Measurements from ENCODE around the gene KSR1.

The KSR1 gene

DNA sequence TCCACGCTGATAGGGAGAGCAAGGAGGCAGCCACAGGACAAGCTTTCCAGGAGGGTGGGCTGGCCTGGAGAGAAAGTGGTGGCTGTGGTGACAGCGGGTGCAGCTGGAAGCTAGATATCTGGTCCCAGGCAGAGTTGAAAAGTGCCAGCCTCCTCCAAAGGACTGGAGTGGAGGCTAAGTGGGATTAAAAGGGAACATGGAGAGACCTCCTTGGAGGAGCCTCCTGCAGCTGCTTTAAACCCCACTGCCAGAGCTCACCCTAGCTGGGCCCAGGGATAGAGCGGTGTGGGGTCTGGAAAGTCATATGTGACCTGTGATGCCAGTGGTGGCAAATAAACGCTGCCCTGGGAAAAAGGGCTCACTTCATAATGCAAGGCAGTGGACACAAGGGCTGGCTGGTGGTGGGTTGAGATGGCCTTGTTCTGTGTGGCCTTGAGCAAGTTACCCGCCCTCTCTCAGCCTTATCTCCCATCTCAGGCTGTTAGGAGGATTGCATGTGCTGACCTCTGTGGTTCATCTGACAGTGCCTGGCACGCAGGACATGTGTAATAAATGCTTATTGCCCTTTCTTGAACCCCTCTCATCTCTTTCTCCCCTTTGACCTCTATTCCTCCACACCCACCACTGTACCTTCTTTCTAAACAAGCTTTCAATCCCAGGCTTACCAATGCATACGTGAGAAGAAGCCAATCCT, 113.8 kb downstream of the KSR1 start:
- DNase-seq (ENCODE audit: low spot score), result no peak

DNA sequence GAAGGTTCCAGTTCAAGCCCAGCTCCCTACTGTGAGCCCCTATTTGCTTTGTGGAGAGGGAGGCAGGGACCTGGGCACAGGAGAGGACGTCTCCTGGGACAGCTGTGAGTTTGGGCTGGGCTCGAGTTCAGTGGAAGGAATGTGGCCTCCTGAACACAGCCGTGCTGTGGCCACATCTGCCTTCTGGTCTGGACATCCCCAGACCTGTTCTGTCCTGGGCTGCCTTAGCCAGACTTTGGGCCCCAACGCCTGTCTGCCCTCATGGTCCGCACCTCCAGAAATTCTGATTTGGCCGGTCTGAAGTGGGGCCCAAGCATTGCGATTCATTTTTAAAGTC, 114.3 kb downstream of the KSR1 start:
- DNase-seq (ENCODE audit: low spot score), result no peak

DNA sequence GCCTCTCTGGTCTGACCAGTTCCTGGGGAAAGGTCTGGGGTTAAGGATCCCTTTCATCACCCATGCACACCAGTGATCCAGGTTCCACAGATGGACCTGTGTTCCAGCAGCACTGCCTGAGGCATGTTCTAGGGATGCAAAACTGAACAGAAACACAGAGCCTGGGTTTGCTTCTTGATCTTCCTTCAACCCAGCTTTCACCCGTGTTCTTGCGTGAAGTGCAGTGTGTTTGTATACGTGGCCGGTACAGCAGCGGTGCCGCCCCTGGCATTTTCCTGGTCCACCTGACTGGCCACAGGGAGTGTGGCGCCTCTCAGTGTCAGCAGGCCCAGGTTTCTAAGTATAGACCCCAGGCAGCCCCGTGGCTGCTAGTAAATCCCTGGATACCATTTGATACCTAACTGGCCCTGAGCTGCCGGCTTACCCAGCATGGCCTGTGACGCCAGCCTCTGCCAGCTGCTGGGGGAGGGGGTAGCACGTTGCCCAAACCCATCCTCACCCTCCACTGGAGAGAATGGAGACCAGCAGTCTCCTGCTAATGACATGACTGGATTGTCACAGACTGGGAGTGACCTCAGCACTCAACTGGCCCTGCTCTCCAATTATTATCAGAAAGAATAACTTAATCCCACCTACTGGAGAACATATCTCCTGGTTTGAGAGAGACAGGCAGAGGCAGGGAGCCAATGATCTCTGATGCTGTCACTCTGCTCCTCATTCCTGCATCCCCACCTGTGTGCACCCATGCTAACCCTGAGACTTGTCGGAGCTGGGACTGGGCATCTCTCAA, 115.5 kb downstream of the KSR1 start:
- DNase-seq (ENCODE audit: low spot score), result no peak

DNA sequence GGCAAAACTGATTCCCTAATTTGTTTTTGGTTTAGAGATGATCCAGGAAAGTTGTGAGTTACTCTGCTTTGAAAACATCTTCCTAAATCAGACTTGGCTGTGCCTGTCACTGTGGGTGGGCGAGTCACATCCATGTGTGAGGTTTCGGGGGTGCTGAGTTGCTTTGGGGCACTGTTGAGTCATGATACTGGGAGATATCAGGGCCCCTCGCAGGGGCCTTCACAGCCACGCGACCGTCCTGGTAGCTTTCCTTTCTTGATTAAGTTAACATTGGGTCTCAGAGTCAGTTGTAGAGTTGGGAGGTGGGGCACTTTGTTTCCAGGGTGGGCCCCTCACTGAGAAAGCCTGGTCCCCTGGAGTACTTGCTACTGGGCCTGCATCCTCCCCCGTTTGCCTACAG, 116.4 kb downstream of the KSR1 start:
- DNase-seq (ENCODE audit: low spot score), result no peak

GRCh38 chr17:27573548-27573947, 117.3 kb downstream of the KSR1 start:
- DNase-seq (ENCODE audit: low spot score), result no peak

DNA sequence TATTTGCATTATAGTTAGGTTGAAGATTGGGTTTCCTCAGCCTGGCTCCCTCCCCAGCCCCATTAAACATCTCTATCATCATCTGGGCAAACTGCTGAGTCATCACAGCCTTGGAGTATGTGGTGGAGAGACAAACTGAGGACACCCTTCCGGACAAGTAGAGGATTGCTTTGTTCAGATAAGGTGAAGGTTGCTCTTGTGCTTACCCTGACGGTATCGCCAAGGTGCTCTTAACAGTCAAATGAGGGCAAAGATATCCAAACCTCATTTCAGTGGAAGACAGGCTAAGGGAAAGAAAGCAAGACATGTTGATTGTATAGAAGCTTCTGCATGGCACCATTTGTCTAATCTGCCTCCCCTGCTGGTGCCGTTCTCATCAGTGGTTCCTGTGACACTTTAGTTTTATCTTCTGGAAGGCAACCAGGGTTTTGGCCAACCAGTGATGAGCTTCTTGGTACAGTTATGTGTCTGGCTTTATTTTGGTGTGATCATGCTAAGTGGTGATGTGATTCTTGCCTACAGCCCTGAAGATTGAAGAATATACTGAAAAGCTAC, 117.8 kb downstream of the KSR1 start:
- DNase-seq (ENCODE audit: low spot score), result peak; percentile 58

DNA sequence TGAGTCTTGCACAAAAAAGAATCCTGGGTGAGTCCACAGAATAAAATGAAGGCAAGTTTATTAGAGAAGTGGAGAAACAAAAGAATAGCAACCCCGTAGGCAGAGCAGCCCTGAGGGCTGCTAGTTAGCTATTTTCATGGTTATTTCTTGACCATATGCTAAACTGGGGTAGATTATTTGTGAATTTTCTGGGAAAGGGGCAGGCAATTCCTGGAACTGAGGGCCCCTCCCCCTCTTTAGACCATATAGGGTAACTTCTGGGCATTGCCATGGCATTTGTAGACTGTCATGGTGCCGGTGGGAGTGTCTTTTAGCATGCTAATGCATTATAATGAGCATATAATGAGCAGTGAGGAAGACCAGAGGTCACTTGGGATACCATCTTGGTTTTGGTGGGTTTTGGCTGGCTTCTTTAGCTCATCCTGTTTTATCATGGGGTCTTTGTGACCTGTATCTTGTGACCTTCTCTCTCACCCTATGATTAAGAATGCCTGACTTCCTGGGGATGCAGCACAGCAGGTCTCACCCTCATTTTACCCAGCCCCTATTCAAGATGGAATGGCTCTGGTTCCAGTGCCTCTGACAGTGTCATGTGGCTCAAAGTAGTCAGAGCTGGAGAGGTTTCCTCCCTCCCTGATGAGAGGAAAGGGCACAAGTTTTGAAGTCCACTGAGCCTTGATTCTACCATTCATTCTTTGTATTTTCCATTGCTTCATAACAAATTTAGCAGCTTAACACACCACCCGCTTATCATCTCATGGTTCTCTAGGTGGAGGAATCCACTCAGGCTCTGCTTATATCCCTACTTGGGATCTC, 119.1 kb downstream of the KSR1 start:
- DNase-seq (ENCODE audit: low spot score), result no peak

- no peak for DNase-seq (ENCODE audit: low spot score)
Observed at GRCh38 chr17:27575912-27576252, 119.6 kb downstream of the KSR1 start.

DNA sequence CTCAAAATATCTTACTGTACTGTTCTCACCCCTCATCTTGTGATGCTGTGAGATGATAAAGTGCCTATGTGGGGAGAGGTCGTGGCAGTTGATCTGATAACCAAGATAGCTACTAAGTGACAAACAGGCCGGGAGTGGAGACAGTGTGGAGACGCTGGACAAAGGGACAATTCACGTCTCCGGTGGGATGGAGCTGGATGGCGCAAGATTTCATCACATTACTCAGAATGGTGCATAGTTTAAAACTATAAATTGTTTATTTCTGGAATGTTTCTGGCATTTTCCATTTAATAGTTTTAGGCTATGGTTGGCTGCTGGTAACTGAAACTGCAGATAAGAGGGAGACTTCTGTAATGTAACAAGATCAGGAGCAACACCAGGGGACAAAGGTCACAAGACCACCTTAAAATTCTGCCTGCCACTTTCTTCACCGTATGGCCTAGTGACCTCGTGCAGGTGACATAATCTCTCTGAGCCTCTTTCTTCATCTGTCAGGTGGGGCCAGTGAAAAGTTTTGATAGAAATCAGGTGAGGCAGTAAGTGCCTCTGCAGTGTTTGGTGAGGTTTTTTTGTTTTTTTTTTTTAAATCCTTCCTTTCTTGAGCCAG, 120.3 kb downstream of the KSR1 start:
- DNase-seq (ENCODE audit: low spot score), result no peak

- DNase-seq (ENCODE audit: low spot score), result peak; percentile 42
Observed at GRCh38 chr17:27577121-27577761, 121.0 kb downstream of the KSR1 start.

GRCh38 chr17:27577884-27578717, 121.9 kb downstream of the KSR1 start:
- DNase-seq (ENCODE audit: low spot score), result peak; percentile 53

DNA sequence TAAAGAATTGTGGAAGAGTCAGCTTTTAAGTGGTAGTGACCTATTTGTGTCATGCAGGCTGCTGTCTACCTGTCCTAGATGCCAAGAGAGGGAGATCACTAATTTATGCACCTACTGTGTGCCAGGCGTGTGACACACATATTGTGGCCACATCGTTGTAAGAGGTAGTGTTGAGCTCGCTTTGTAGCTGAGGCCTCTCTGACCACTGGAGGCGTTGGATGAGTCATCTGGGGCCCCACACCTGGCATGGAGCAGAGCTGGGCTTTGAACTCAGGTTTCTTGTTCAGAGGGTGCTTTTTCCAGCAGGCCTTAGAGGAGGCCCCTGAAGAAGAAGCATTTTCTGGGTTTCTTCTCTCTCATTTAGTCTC, 122.5 kb downstream of the KSR1 start:
- DNase-seq (ENCODE audit: low spot score), result no peak

- DNase-seq (ENCODE audit: low spot score), result no peak
Observed at GRCh38 chr17:27579304-27579703, 123.1 kb downstream of the KSR1 start.

GRCh38 chr17:27579897-27580321, 123.7 kb downstream of the KSR1 start:
- no peak for DNase-seq (ENCODE audit: low spot score)

DNA sequence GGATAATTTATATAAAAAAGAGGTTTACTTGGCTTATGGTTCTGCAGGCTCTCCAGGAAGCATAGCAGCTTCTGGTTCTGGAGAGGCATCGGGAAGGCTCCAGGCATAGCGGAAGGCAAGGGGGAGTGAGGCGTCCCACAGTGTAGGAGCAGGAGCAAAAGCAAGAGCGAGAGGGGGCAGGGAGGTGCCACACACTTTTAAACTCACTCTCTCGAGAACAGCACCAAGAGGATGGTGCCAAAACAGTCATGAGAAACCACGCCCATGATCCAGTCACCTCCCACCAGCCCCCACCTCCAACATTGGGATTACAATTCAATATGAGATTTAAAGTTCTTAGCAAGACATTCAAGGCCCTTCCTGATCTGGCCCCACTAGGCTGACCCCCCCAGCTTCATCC, 124.8 kb downstream of the KSR1 start:
- no peak for DNase-seq (ENCODE audit: low spot score)

DNA sequence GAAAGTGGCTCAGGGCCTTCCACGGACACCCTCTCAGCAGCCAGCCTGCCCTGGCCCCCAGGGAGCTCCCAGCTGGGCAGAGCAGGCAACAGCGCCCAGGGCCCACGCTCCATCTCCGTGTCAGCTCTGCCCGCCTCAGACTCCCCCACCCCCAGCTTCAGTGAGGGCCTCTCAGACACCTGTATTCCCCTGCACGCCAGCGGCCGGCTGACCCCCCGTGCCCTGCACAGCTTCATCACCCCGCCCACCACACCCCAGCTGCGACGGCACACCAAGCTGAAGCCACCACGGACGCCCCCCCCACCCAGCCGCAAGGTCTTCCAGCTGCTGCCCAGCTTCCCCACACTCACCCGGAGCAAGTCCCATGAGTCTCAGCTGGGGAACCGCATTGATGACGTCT, 126.4 kb downstream of the KSR1 start:
- no peak for DNase-seq (ENCODE audit: low spot score)

- DNase-seq (ENCODE audit: low spot score), result no peak
Observed at GRCh38 chr17:27585153-27585681, 129.0 kb downstream of the KSR1 start.

DNA sequence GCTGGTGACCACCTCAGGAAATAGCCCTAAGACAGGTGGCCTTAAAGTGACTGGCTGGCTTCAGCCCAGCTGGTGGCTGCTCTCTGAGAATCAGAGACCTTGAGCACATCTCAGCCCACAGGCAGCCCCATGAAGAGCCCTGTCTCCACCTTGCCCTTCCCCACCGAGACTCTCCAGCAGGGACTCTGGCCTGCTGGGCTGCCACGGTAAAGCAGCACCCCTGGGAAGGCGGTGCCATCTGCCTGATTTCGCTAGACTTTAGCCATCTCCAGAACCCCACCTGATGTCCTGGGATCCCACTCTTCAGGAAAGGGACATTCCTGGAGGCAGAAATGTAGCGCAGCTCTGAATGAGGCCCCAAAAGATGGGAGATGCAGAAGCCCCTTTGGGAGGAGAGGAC, 129.5 kb downstream of the KSR1 start:
- DNase-seq (ENCODE audit: low spot score), result no peak

GRCh38 chr17:27586203-27586721, 130.0 kb downstream of the KSR1 start:
- DNase-seq (ENCODE audit: low spot score), result peak; percentile 89

- no peak for DNase-seq (ENCODE audit: low spot score)
Observed at GRCh38 chr17:27588354-27588753, 132.1 kb downstream of the KSR1 start.
